ENCODE data around the gene KIF21B. TPM values are rescaled to one million over a fixed set of nuclear protein-coding genes. Genes with fewer than 3 reads are reported as not detected.
A peak's percentile ranks its signal among the peaks of the same experiment; 100 is the strongest.

The KIF21B gene
- 2.1 and 2.4 TPM in 2 replicates for total RNA-seq (2014; rRNA removed; shearing (Covaris generic))

DNA sequence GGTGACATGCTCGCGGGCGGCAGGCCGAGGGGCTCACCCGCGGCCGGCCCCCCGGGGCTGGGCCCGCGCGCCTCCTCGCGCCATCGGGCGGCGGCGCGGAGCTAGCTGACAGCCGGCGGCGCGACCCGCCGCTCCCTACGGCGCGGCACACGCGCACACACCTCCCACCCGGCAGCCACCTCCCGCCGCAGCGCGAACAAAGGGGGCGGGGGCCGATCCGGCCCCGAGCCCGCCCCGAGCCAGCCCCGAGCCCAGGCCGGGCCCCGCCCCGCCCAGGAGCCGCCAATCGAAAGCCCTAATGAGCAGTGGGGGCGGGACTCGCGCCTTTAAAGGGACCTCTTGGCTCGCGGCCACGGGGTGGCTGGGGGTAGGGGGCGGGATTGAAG, at the start of gene KIF21B:
Gene KIF21B (minus strand): TSS at position 198 of the 386 bp plus-strand sequence. CDS start 331 bp downstream, outside the sequence.
- peak; percentile 32 for DNase-seq (ENCODE audit: low spot score)

GRCh38 chr1:201072922-201073321, 49.4 kb upstream of the KIF21B start:
- no peak for DNase-seq (ENCODE audit: low spot score)

- no peak for DNase-seq (ENCODE audit: low spot score)
Measured at GRCh38 chr1:201072149-201072548, 48.6 kb upstream of the KIF21B start.

- DNase-seq (ENCODE audit: low spot score): no peak
Measured at GRCh38 chr1:201069636-201070035, 46.1 kb upstream of the KIF21B start.

- no peak for DNase-seq (ENCODE audit: low spot score)
Measured at GRCh38 chr1:201068976-201069375, 45.5 kb upstream of the KIF21B start.

DNA sequence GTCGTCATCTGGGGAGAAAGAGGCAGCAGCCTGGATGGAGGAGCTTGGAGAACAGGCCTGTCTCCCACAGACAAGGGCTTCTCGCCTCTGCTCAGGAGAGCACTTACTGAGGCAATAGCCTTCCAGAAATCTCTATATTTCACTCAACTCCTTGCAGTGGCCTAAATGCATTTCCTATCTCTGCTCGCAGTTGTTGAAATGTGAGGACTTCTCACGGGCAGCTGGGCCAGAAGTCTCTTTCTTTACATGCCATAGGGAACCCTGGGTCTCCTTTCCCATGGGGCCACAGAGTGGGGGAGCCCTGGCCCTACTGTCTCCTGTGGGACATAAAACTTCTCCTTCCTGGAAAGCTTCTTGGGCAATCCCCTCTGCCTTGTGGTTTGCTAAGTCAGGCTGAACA, 43.5 kb upstream of the KIF21B start:
- DNase-seq (ENCODE audit: low spot score): no peak

DNA sequence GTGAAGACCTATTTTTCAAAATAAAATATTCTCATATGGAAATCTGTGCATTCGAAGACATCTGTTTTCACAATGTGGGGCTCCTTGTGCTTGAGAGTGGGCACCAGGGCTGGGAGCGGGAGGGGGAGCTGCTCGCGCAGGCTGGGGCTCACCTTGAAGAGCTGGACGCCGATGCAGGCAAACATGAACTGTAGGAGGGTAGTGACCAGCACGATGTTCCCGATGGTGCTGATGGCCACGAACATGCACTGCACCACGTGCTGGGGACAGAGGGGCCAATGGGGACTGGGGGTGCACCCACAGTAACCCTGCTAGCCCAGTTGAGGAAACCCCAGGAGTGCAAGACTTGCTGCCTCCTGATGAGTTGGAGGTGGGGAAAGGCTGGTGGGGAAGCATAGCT, 42.2 kb upstream of the KIF21B start:
- DNase-seq (ENCODE audit: low spot score): no peak

DNA sequence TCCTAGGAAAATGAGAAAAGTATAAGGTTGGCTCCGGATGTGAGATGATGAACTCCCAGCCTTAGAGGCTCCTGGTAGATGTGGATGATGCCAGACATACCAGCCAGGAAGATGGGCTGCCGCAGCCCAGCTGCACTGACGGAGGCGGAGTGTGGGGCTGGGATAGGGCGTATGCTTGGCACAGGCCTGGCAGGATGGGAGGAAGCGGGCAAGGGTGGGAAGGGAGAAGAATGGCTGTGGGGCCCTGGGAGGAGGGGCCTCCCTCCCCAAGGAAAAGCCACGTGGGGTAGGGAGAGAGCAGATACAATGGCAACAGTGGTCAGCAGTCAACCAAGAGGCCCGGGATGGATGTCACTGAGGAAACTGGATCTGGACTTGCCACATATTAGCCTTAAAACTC, 41.3 kb upstream of the KIF21B start:
- no peak for DNase-seq (ENCODE audit: low spot score)

GRCh38 chr1:201063145-201063544, 39.6 kb upstream of the KIF21B start:
- no peak for DNase-seq (ENCODE audit: low spot score)

- no peak for DNase-seq (ENCODE audit: low spot score)
Measured at GRCh38 chr1:201062511-201063091, 39.1 kb upstream of the KIF21B start.

- DNase-seq (ENCODE audit: low spot score): no peak
Measured at GRCh38 chr1:201061886-201062285, 38.4 kb upstream of the KIF21B start.

DNA sequence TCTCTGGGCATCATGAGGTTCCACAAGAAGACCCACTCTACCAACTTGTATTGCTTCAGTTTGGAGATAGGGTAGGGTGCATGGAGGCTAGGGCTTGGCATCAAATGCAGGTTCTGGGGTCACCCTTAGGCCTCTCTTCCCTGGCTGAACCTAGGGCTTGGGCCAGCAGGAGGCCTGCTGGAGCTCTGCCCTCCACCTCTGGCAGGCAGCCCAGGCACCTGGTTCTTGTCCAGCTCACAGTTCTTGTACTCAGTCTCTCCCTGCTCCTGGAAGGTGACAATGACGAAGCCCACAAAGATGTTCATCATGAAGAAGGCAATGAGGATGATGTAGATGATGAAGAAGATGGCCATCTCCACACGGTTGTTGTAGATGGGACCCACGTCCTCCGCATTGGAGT, 37.5 kb upstream of the KIF21B start:
- no peak for DNase-seq (ENCODE audit: low spot score)

- no peak for DNase-seq (ENCODE audit: low spot score)
Measured at GRCh38 chr1:201060586-201060985, 37.1 kb upstream of the KIF21B start.

DNA sequence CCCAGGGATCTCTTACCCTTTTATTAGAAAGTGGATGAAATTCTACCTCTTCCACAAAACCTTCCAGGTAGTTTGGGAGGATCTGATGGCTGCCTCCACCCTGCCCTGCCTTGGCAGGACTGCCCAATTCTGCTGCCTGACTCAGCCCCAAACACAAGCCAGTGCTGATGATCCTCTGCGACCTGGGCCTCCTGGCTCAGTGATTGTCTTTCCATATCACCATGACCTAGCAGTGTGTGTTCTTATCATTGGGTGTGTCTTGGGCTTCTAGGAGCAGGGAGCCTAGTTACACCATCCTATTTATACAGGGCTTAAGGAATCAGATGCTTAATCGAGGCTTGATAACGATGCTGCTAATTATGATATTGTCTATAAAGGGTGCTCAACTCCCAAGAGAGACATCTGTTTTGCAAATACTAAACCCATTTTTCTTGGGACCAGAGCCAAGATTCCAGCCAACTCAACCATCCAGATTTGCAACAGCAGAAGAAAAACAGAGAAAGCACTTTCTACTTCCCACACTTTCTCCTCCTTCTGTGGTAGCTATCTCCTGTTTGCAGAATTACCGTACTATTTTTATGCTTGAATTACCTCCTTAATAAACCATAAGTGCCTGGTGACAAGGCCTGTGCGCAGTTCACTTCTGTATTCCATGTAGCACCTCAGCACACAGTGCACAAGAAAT, 36.5 kb upstream of the KIF21B start:
- no peak for DNase-seq (ENCODE audit: low spot score)

DNA sequence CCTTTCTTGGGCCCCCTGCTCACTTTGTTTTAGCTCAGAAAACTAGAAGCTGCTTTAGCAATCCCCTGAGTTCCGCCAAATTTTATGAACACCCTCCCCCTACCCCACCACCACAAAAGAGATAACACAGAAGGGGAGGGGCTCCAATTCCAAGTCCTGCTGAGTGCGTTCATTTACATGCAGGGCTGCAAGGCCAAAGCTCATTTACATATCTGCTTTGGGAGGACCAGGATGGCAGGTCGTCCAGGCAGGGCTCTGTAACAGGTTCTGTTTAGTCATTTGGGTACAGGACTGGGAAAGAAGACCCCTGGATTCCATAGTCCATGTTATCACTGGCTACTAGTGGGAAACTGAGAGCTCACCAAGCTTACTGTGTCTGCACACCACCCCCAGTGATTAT, 35.9 kb upstream of the KIF21B start:
- no peak for DNase-seq (ENCODE audit: low spot score)

DNA sequence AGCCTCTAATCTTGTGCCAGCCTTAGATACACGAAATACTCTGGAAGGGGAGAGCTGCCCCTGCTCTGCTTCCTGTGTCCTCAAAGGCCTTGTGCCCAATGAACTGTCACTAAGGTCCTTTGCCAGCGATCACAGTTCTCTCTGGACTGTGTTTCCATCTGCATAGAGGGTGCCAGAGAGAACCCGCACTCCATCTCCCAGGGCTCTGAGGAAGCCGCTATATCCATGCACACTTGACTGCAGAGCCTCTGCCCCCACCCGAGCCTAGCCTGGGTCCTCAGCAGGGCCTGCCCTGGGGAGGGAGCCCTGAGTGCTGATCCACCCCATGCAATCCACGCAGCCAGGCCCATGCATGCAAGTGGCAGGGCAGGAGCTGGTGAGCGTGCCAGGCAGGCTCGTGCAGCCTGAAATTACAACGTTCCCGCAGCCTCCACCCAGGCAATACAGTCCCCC, 30.6 kb upstream of the KIF21B start:
- DNase-seq (ENCODE audit: low spot score): no peak

DNA sequence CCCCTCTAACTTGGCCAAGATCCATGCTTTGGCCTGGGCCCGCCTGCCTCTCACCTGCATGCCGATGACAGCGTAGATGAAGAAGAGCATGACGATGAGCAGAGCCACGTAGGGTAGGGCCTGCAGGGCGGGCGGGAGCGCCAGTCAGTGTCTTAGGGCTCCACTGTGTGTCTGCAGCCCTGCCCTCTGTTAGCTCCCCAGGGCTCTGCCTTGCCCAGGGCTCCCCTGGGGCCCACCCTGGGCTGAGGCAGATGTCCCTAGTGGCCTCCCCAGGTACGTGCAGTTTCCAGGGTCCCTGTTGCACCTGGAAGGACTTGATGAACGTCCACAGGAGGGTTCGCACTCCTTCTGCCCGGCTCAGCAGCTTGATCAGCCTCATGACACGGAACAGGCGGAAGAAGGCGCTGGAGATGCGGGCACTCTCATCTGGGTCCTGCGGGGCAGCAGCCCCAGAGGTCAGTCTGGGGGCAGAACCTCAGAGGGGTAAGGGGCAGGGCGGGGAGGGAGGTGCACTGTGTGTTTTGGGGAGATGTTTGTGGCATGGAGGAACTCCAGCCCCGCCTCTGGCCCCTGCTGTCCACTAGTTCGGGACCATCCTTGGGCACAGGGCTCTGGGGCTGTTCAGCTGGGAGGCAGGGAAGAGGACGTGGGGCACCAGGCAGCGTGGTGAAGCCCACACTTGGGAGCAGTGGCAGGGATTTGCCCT, 29.8 kb upstream of the KIF21B start:
- DNase-seq (ENCODE audit: low spot score): no peak

- no peak for DNase-seq (ENCODE audit: low spot score)
Measured at GRCh38 chr1:201051399-201051798, 27.9 kb upstream of the KIF21B start.

DNA sequence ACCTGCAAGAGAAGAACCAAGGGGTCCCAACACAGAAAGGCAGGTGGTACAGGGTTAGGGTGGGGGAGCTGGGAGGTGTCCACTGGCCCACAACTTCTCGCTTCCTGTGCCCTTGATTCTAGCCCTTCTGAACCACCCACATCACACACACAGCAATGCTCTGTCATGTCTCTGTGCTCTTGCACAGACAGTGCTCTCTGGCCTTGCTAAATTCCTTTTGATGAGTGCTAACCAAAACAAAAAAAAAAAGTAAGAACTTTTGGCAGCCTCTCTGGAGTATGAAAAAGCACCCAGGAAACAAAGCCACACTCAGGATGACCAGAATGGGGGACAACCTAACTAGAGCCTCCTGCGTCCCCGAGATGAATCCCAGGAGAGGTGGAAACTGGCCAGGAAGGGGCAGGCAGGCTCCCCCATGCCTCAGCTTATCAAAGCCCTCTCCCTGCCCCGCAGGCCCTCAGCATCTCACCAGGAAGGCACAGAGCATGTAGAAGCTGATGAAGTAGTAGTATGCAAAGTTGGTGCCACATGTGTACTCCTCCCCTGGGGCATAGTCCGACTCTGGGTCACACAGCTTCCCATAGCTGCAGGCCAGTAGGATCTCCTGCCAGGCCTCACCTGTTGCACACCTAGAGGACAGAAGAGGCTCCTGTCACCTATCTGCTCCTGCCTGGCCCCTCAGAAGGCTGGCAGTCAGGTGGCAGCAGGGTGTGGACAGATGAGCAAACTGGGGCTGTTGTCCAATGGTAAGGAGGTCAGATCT, 27.2 kb upstream of the KIF21B start:
- no peak for DNase-seq (ENCODE audit: low spot score)

DNA sequence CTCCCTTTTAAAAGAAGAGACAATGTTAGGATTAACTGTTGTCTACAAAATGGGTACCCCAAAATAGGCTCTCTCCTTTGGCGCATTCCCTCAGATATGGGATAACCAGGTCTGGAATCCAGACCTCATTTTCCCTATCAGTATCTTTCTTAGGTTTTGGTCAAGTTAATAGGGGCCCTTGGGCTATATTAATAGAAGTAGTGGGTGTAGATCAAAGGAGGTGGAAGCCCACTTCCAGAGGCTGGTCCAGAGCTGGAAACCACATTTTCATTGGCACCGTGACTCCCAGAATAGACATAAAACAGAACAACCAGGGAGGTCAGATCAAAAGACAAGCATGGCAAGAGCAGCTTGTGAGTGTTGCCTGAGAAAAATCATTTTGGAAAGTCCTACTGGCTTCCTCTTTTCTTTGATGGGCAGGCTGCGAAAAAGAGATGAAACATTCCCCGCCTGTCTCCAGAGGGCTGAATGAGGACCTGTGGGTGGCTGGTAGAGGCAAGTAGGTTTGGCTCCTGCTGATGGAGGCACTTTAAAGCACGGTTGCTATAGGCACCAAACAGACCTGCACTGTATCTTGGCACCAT, 25.8 kb upstream of the KIF21B start:
- no peak for DNase-seq (ENCODE audit: low spot score)

DNA sequence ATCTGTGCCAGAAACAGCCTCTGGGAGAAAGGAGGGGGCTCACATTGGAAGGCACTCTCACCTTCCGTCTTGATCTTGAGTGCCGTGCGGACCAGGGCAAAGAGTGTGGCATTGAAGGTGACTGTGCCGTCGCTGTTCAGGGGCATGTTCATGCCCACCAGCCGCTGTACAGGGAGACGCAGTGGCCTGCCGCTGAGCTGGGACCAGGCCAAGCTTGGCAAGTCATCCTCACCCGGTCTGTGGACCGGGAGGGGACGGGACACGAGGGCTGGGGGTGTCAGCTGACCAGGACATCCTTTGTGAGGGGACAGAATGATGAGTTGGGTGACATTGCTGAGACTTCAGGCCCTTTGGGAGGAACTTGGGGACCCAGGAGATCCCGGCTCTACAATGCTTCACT, 25.0 kb upstream of the KIF21B start:
- no peak for DNase-seq (ENCODE audit: low spot score)

- DNase-seq (ENCODE audit: low spot score): no peak
Measured at GRCh38 chr1:201044119-201044518, 20.6 kb upstream of the KIF21B start.
